Nephron (organoid): Measurements from ENCODE around the gene OR6V1.

Experiments
- H3K27ac Mint-ChIP-seq, 3 experiments: 2 replicates each; pipeline ENCODE4 v1.8.0; 2020; ENCODE audit warnings: mixed read lengths in 3 of 3, mild to moderate bottlenecking in 2 of 3, moderate library complexity in 1 of 3
- H3K27me3 Mint-ChIP-seq: 2 replicates; pipeline ENCODE4 v1.8.0; 2021; ENCODE audit warnings: low read depth, mild to moderate bottlenecking, moderate library complexity, mixed read lengths
- H3K36me3 Mint-ChIP-seq: 2 replicates; pipeline ENCODE4 v1.8.0; 2020; ENCODE audit warnings: low read depth, mixed read lengths
- H3K4me1 Mint-ChIP-seq: 2 replicates; pipeline ENCODE4 v1.8.0; 2020; ENCODE audit warnings: mixed read lengths
- H3K4me3 Mint-ChIP-seq, 3 experiments: 2 replicates each; pipeline ENCODE4 v1.8.0; 2020; ENCODE audit warnings: mild to moderate bottlenecking in 3 of 3, mixed read lengths in 3 of 3, moderate library complexity in 2 of 3
- H3K9me3 Mint-ChIP-seq: 2 replicates; pipeline ENCODE4 v1.8.0; 2020; ENCODE audit warnings: mixed read lengths
- CTCF ChIP-seq, 3 experiments: fragments of 200-600 bp; sonication (generic); IDR thresholded peaks; one replicate each; pipeline ENCODE4 v1.5.0; 2021; ENCODE audit warnings: antibody characterized with exemption in 3 of 3; ENCODE audit not compliant: unreplicated experiment in 3 of 3

Gene OR6V1

DNA sequence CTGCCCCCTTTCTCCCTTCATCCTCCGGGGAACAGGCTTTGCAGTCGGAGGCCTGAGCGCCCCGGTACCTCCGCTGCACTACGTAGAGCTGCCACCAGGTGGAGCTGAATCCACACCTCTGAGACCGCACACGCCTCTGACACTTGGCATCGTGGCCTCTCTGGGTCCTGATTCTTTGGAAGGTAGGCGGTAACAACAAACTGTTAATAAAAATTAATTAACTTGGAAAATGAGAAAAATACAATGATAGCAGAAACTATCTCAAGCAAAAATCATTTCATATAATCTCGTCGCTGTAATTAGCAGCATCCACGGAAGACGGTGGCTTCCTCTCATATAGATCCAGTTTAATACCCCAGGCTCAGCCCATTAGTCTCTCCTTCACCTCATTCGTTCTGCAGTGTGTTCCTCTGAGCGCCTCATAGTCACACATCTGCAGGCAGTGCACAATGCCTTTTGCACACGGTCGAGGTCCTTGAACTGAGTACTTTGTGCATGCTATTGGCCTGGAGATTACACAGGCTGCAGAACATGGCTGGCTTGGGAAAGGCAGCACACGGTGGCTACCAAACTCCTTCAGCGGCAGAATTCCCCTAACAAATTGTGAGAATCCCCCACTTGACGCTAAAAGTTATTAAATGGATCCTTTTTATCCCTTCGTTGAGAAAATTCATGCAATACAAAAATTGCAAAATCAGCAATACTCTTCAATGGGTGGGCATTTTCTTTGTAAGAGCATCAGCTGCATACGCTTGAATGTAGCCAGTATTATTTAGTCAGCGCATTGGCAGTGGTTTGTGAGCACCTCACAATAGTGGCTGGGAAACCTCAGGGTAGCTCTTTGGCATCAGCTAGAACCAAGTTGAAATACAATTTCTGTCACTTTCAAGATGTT is 43.9 kb upstream of the OR6V1 start:
- H3K27me3 Mint-ChIP-seq = peaks cover 6% of the 10 kb centered on the region
- H3K4me3 Mint-ChIP-seq = no peak overlapping the region
- no peak overlapping the region for H3K27ac Mint-ChIP-seq
- H3K36me3 Mint-ChIP-seq = peaks cover 2% of the 10 kb centered on the region
- peak; percentile 89 to 98 (median 96) for TF ChIP-seq CTCF (IDR thresholded peaks at IDR 0.05; ENCODE audit: unreplicated experiment in 3 of 3)
- peaks cover 2% of the 10 kb centered on the region for H3K9me3 Mint-ChIP-seq
- peaks cover 17% of the 10 kb centered on the region for H3K4me1 Mint-ChIP-seq

DNA sequence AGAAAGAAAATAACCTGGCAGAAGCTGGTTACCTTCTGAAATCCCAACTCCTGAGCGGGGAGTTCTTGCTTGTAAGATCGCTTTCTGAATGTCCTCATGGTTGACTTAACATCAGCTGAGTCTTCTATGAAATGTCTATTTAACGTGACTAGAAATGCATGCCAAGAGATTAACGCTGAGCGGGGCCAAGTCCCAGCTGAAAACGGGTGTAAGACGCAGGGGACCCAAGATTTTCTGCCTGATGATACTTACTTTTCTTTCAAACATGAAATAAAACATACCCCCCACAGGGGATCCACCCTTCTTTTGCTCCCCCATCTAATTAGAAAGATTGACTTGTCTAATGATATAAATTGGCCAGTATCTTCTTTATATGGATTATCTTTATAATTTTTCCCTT is 40.1 kb upstream of the OR6V1 start:
- Mint-ChIP-seq H3K4me3 (no peak overlapping the region), H3K9me3 (no peaks in the 10 kb centered on the region), H3K4me1 (peaks cover 49% of the 10 kb centered on the region), H3K27ac (no peak overlapping the region), H3K36me3 (no peaks in the 10 kb centered on the region), H3K27me3 (peaks cover 3% of the 10 kb centered on the region)
- no peak for TF ChIP-seq CTCF (IDR thresholded peaks at IDR 0.05; ENCODE audit: unreplicated experiment in 3 of 3)

DNA sequence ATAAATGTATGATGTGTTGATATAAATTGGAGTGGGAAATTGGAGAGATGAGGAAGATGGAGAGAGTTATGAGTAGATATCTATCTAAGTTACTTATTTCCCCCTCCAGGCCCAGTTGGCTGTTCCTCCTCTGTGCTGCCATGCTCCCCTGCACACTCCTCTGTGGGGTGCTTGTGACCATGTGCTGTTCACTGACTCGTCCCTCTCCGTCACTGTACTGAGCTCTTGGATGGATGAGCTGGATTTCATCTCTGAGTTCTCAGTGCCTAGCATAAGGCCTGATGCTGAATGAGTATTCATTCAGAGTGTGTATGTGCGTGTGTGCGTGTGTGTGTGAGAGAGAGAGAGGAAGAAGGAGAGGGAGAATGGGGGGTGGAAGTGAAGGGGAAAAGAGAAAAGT is 39.7 kb upstream of the OR6V1 start:
- Mint-ChIP-seq H3K4me1 (peaks cover 49% of the 10 kb centered on the region), H3K27ac (no peak overlapping the region), H3K36me3 (no peaks in the 10 kb centered on the region), H3K27me3 (peaks cover 3% of the 10 kb centered on the region), H3K9me3 (no peaks in the 10 kb centered on the region), H3K4me3 (no peak overlapping the region)
- no peak for TF ChIP-seq CTCF (IDR thresholded peaks at IDR 0.05; ENCODE audit: unreplicated experiment in 3 of 3)

- H3K4me3 Mint-ChIP-seq = no peak overlapping the region
- peaks cover 3% of the 10 kb centered on the region for H3K27me3 Mint-ChIP-seq
- H3K9me3 Mint-ChIP-seq = no peaks in the 10 kb centered on the region
- H3K27ac Mint-ChIP-seq = peak overlapping the region in 2 of 3 experiments; percentile 73 to 79
- no peak for TF ChIP-seq CTCF (IDR thresholded peaks at IDR 0.05; ENCODE audit: unreplicated experiment in 3 of 3)
- no peaks in the 10 kb centered on the region for H3K36me3 Mint-ChIP-seq
- peaks cover 44% of the 10 kb centered on the region for H3K4me1 Mint-ChIP-seq
These were observed 38.7 kb upstream of the OR6V1 start for GRCh38 chr7:143013473-143013872.

DNA sequence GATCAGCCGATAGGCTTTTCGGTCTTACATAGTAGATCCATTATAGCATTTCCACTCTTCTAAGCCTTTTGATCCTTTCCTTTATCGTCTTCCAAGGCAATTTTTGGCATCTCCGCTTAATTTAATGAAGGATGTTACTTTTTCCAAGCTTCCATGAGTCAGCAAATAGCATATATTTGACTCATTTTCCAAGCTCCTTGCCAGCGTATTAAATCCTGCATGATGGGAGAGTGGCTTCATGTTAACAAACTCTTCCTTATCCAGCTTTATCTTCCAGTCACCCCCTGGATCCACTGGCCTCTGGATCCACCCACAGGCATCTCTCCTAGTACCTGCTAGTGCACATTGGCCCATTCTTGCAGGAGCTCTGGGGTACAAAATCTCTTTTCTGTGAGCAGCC is 38.2 kb upstream of the OR6V1 start:
- no peak overlapping the region for H3K4me3 Mint-ChIP-seq
- peak overlapping the region in 2 of 3 experiments; percentile 73 to 79 for H3K27ac Mint-ChIP-seq
- H3K36me3 Mint-ChIP-seq = no peaks in the 10 kb centered on the region
- H3K27me3 Mint-ChIP-seq = peaks cover 3% of the 10 kb centered on the region
- TF ChIP-seq CTCF (IDR thresholded peaks at IDR 0.05; ENCODE audit: unreplicated experiment in 3 of 3) = no peak
- H3K9me3 Mint-ChIP-seq = no peaks in the 10 kb centered on the region
- H3K4me1 Mint-ChIP-seq = peaks cover 44% of the 10 kb centered on the region

DNA sequence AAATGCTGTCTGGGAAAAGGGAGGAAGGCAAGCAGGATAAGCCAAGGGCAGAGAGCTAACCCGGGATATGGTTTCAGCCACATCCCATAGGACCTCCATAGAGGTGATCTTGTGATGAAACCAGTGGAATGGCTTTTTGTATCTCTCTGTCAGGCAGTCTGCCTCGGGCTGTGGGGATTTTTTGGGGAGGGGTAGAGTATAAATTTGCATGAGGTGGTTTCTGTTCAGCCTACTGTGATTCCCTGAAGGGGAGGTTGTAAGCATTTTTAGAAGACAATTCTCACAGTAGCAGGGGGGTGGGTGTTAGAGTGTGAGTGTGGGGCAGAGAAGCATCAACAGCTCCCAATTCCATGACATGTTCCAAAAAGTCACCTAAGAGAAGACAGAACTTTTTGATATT is 37.1 kb upstream of the OR6V1 start:
- TF ChIP-seq CTCF (IDR thresholded peaks at IDR 0.05; ENCODE audit: unreplicated experiment in 3 of 3) = no peak
- Mint-ChIP-seq H3K27me3 (no peaks in the 10 kb centered on the region), H3K27ac (peak overlapping the region in 1 of 3 experiments; percentile 73), H3K4me3 (no peak overlapping the region), H3K4me1 (peaks cover 44% of the 10 kb centered on the region), H3K36me3 (no peaks in the 10 kb centered on the region), H3K9me3 (no peaks in the 10 kb centered on the region)
